ENCODE data around the gene WLS. TPM values are rescaled to one million over a fixed set of nuclear protein-coding genes. Genes with fewer than 3 reads are reported as not detected.

Gene WLS
- total RNA-seq, 2 experiments from 2014 or later: not detected

DNA sequence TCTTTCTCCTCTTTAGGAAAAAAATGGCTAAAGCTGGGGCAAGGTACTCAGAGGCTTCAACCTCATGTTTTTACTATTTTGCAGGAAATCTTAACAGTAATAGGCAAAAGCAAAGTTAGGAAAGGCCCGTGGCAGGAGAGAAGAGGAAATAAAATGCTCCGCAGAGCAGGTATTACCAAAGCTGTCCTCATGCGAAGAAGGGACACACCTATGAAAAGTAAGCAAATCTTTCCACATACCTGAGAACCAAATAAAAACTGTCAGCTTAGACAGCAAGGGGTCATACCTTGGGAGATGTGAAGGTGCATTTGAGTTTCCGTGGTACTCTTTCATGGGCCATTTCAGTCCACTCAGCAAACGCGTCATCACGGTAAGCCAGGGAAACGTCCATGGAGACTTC, 73.5 kb downstream of the WLS start:
- intact Hi-C loops (cut with DNase I, micrococcal nuclease): no loop called here
- no peaks in the 10 kb centered on the region for H3K36me3 Mint-ChIP-seq (ENCODE audit: low read depth)
- no peak for ATAC-seq
- CTCF ChIA-PET: no interaction called here
- H3K9me3 Mint-ChIP-seq (ENCODE audit: low read depth): no peaks in the 10 kb centered on the region
- no peak overlapping the region for H3K27ac Mint-ChIP-seq
- no peaks in the 10 kb centered on the region for H3K27me3 Mint-ChIP-seq
- no peaks in the 10 kb centered on the region for H3K4me1 Mint-ChIP-seq
- no peak overlapping the region for H3K4me3 Mint-ChIP-seq
- POLR2A ChIA-PET: no interaction called here
- no peak for DNase-seq

DNA sequence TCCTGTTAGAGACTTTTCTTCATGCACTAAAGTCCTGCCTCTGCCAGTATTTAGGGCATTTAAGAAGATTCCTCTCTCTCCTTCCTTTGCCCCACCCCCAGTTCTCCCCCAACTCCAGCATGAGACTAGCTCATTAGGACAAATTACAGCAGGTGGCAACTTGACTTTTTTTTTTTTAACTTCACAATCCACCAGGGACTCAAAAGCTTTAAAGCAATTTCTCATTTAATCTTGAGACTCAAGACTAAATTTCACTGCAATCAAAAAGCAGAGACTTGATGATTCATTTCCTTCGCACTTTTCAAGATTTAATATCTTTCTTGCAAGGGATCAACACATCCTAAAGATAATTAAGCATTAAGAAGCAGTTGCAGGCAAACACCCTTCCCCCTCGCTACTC, 74.9 kb downstream of the WLS start:
- H3K36me3 Mint-ChIP-seq (ENCODE audit: low read depth): no peaks in the 10 kb centered on the region
- ATAC-seq (no peak), DNase-seq (no peak)
- intact Hi-C loops (cut with DNase I, micrococcal nuclease): no loop called here
- H3K27ac Mint-ChIP-seq: no peak overlapping the region
- H3K4me1 Mint-ChIP-seq: no peaks in the 10 kb centered on the region
- POLR2A ChIA-PET: no interaction called here
- H3K27me3 Mint-ChIP-seq: no peaks in the 10 kb centered on the region
- H3K9me3 Mint-ChIP-seq (ENCODE audit: low read depth): no peaks in the 10 kb centered on the region
- CTCF ChIA-PET: no interaction called here
- H3K4me3 Mint-ChIP-seq: no peak overlapping the region

DNA sequence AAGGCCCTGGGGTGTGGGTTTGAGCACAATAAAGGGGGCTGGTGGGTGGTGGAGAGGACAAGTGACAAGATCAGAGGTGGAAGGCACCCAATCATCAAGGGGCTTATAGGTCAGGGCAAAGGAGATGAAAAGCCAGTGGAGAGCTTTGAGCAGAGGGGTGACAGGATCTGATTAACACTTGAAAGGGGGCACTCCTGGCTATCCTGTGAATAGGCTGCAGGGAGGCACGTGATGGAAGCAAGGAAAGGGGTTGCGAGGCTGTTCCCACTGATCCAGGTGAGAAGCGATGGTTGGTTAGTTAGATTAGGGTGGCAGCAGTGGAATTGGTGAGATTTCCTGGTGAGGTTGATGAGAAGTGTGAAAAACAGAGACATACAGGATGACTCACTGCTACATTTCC, 80.6 kb downstream of the WLS start:
- intact Hi-C loops (cut with DNase I, micrococcal nuclease): no loop called here
- ChIA-PET CTCF (no interaction called here), POLR2A (no interaction called here)
- ATAC-seq (no peak), DNase-seq (no peak)
- Mint-ChIP-seq H3K27ac (no peak overlapping the region), H3K9me3 (ENCODE audit: low read depth) (no peaks in the 10 kb centered on the region), H3K4me3 (no peak overlapping the region), H3K4me1 (no peaks in the 10 kb centered on the region), H3K36me3 (ENCODE audit: low read depth) (no peaks in the 10 kb centered on the region), H3K27me3 (no peaks in the 10 kb centered on the region)

DNA sequence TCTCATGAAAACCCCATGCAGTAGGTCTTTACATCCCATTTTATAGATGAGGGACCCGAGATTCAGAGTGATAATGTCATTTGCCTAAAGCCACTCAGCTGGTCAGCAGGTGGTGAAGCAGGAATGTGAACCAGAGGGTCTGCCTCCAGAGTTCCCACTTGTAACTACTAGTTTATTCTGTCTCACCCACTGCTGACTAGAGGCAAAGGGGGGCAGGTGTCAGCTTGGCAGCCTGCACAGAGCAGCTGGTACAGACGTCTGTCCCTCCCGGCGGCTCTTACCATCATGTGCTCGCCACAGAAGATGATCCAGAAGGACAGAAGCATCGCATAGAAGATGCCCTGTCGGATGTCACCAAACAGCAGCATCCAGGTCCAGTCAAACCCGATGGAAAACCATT, 82.4 kb downstream of the WLS start:
- CTCF ChIA-PET: interaction anchor here (0.6 kb wide), 1 partner anchor 82 kb away, joined by 3 read pairs; the partner anchor contains the start of gene WLS
- Mint-ChIP-seq H3K27me3 (peaks cover 2% of the 10 kb centered on the region), H3K27ac (no peak overlapping the region), H3K36me3 (ENCODE audit: low read depth) (no peaks in the 10 kb centered on the region), H3K9me3 (ENCODE audit: low read depth) (no peaks in the 10 kb centered on the region), H3K4me1 (no peaks in the 10 kb centered on the region), H3K4me3 (no peak overlapping the region)
- POLR2A ChIA-PET: no interaction called here
- no peak for DNase-seq
- intact Hi-C loops (cut with DNase I, micrococcal nuclease): no loop called here
- no peak for ATAC-seq

DNA sequence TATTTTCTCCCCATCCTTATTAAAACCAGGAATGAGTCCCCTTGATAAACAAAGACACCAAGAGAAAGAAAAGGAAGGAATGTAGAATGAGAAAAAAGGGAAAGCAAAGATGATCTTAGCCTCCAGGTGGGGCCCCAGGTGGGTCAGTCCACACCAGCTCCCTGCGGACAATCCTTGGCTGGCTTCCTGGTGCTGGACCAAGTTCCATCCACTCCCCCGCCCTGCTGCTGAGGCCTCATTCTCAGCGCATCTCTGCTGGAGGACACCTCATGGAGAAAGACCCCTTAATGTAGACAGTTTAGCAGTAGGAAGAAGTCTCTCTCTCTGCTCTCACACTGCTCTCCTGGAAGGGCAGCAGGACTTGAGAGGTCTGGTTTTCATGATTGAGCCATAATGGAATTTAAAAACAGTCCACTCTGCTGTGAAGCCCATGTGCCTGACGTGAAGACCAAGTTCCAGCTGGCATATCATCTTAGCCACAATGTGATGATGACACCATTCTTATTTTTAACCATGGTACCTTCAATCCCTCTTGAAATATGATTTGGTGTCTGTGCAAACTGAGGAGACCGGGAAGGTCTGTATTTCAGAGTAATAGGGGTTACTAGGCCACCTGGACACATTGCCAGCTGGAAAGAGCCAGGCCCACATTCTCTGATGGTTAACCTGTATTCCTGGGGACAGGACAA, 83.1 kb downstream of the WLS start:
- CTCF ChIA-PET: interaction anchor here (0.6 kb wide), 1 partner anchor 83 kb away, joined by 3 read pairs; the partner anchor contains the start of gene WLS
- H3K4me1 Mint-ChIP-seq: no peaks in the 10 kb centered on the region

DNA sequence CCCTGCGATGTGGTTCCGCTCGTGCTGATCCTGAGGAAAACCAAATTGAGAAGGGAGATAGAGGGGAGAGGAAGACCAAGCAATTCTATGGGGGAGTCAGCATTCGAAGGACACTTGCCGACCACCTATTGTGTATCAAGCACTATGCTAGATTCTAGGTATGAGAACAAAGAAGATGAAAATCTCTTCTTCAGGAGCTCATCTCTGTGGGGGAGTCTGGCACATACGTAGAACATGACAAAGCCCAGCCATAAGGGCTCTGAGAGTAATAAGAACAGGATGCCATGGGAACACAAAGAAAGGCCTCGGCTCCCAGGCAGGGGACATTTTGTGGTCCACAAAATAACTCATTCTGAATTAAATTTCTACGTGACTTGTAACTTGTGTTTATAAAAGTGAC, 83.7 kb downstream of the WLS start:
- Mint-ChIP-seq H3K36me3 (ENCODE audit: low read depth) (no peaks in the 10 kb centered on the region), H3K27me3 (peaks cover 2% of the 10 kb centered on the region), H3K27ac (no peak overlapping the region), H3K9me3 (ENCODE audit: low read depth) (no peaks in the 10 kb centered on the region), H3K4me3 (no peak overlapping the region), H3K4me1 (no peaks in the 10 kb centered on the region)
- ATAC-seq: no peak
- intact Hi-C loops (cut with DNase I, micrococcal nuclease): no loop called here
- ChIA-PET POLR2A (no interaction called here), CTCF (no interaction called here)
- DNase-seq: no peak

More for the DNA sequence above, 83.1 kb downstream of the WLS start:
- H3K27ac Mint-ChIP-seq: no peak overlapping the region
- H3K9me3 Mint-ChIP-seq (ENCODE audit: low read depth): no peaks in the 10 kb centered on the region
- ATAC-seq (no peak), DNase-seq (no peak)
- no peaks in the 10 kb centered on the region for H3K36me3 Mint-ChIP-seq (ENCODE audit: low read depth)
- intact Hi-C loops (cut with DNase I, micrococcal nuclease): no loop called here
- H3K27me3 Mint-ChIP-seq: peaks cover 2% of the 10 kb centered on the region
- H3K4me3 Mint-ChIP-seq: no peak overlapping the region
- POLR2A ChIA-PET: no interaction called here

DNA sequence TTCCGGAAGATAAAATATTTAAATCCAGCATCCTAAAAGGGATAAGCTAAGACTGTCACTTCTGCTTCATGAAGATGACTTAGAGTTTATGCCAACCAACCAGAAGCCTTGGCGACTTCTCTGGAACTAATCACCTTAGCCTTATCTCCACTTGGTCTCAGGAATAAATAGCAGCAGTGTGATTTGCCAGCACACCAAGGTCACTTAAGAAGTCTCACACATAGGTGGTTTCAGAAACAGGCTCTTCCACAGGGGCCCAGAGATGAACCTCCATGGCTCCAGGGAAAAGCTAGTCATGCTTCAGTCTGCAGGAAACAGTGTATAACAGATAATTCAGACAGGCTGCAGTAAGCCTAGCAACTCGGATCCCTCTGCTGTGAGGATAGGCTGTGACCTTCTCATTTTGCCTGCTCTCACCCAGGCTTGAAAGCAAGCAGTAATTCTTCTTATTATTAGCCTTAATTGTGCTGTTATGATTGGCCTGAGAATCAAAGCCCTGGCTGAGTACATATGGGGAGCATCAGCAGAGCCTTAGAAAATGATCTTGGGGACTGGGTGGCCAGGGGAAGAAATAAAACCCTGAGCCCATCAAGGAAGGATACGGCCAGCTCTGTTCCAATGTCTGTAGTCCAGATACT, 84.7 kb downstream of the WLS start:
- CTCF ChIA-PET: no interaction called here
- POLR2A ChIA-PET: no interaction called here
- H3K36me3 Mint-ChIP-seq (ENCODE audit: low read depth): no peaks in the 10 kb centered on the region

DNA sequence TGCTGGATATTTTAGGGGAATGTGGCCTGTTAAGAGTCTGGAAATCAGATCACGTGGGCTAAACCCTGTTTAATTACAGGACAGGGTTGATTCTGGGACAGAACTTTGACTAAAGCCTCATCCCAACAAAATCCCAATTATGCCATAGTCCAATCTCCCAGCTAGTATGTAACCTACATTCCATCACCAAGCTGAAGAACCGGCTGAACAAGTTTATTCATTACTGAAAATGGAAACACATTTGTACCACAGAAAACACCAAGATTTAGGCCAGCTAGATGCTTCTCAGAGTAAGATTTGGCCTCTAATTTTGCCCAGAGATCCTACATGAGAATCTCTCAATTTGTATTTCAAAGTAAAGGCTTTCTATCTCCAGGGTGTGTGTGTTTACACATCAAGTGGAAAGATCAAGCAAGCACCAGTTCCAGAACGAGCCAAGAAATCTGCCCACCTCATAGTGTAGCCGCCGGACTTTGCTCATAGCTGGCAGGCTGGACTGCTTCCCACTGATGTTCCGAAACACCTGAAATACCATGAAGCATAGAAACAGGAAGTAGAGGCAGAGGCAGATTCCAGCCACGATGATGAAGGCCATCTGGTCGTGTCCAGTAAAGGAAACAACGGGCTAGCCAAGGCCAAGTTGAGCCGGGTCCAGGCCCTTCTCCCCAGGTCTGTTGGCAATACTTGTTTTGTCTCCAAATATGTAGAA, 86.8 kb downstream of the WLS start:
- DNase-seq (no peak), ATAC-seq (no peak)
- no peaks in the 10 kb centered on the region for H3K36me3 Mint-ChIP-seq (ENCODE audit: low read depth)
- no peaks in the 10 kb centered on the region for H3K9me3 Mint-ChIP-seq (ENCODE audit: low read depth)
- peaks cover 3% of the 10 kb centered on the region for H3K27me3 Mint-ChIP-seq
- H3K4me1 Mint-ChIP-seq: no peaks in the 10 kb centered on the region
- no peak overlapping the region for H3K27ac Mint-ChIP-seq
- ChIA-PET POLR2A (no interaction called here), CTCF (no interaction called here)
- intact Hi-C loops (cut with DNase I, micrococcal nuclease): no loop called here
- H3K4me3 Mint-ChIP-seq: no peak overlapping the region

More for the DNA sequence above, 84.7 kb downstream of the WLS start:
- intact Hi-C loops (cut with DNase I, micrococcal nuclease): no loop called here
- no peak for ATAC-seq
- DNase-seq: no peak
- Mint-ChIP-seq H3K9me3 (ENCODE audit: low read depth) (no peaks in the 10 kb centered on the region), H3K4me3 (no peak overlapping the region), H3K27ac (no peak overlapping the region), H3K27me3 (peaks cover 2% of the 10 kb centered on the region), H3K4me1 (no peaks in the 10 kb centered on the region)

DNA sequence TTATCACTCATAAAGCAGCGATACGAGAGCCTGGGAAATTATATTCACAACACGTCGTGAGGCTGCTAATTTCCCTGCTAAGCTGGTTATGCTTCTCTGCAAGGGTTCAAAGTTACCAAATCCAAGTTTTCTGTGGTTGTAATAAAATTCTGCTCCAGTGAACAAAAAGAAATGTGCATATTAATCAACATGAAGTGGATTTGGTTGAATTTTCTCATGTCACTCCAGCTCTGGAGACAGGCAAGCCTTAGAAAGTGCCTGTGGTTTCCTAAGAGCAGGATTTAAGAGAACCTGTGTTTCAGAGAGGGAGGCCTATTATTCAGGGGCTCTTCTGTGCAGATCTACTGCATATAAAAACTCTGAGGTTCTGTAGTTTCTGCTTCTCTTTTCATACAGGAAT, 87.5 kb downstream of the WLS start:
- H3K4me3 Mint-ChIP-seq: no peak overlapping the region
- ATAC-seq: no peak
- no peak for DNase-seq
- ChIA-PET CTCF (no interaction called here), POLR2A (no interaction called here)
- H3K9me3 Mint-ChIP-seq (ENCODE audit: low read depth): no peaks in the 10 kb centered on the region
- peaks cover 3% of the 10 kb centered on the region for H3K27me3 Mint-ChIP-seq
- H3K4me1 Mint-ChIP-seq: no peaks in the 10 kb centered on the region
- intact Hi-C loops (cut with DNase I, micrococcal nuclease): no loop called here
- H3K36me3 Mint-ChIP-seq (ENCODE audit: low read depth): no peaks in the 10 kb centered on the region
- H3K27ac Mint-ChIP-seq: no peak overlapping the region

DNA sequence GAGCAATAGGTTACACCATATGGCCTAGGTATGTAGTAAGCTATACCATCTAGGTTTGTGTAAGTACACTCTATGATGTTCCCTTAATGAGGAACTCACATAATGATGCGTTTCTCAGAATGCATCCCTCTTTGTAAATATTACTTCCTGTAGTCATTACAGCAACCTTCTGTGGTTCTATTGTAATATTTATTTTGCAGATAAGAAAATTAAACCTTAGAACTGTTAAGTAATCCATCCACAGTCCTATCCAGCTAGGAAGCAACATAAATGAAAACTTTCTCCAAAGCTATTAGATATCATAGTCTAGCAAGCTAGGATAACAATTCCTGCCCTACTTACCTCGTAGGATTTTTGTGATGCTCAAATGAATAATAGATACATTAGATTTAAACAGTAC, 88.7 kb downstream of the WLS start:
- DNase-seq: no peak
- no peak for ATAC-seq
- no peaks in the 10 kb centered on the region for H3K36me3 Mint-ChIP-seq (ENCODE audit: low read depth)
- ChIA-PET CTCF (no interaction called here), POLR2A (no interaction called here)
- no peaks in the 10 kb centered on the region for H3K4me1 Mint-ChIP-seq
- H3K9me3 Mint-ChIP-seq (ENCODE audit: low read depth): no peaks in the 10 kb centered on the region
- no peak overlapping the region for H3K27ac Mint-ChIP-seq
- H3K27me3 Mint-ChIP-seq: peaks cover 3% of the 10 kb centered on the region
- intact Hi-C loops (cut with DNase I, micrococcal nuclease): no loop called here
- no peak overlapping the region for H3K4me3 Mint-ChIP-seq

DNA sequence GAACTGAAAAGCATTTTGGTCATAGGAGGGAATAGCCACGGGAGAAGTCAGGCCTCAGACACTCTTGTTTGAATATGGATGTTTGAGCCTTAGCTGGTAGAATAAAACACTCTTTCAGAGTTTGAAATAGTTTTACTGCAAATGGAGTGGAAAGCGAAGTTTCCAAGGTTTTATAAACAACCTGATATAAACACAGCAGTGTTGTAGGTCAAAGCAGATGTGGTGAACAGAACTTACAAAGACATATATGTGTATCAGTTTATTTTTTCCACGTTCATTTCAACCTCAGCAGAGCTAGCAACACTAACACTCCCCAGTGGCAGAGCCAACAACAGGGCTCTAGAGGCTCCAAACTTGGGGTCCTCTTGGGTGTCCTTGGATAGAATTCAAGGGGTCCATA, 89.9 kb downstream of the WLS start:
- CTCF ChIA-PET: interaction anchor here (1.5 kb wide), 1 partner anchor 25 kb away, joined by 4 read pairs; no protein-coding TSS in a partner anchor

DNA sequence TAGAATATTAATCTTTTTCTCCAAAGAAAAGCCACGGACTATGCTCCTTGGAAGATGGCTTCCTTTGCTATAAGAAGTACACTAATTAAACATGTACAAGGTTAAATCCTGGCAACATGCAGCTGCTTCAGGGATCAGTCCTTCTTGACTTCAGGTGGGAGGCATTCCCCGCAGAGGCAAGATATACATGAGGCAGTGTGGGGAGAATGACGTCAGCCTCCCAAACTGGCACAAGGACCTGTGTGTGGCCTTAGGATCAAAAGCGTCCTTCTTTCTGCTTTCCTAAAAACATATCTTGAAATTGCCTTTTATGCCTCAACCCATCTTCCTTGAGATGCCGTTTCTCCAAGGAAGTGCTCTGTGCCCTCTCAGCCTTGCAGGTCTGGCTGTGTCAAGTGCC, 90.3 kb downstream of the WLS start:
- POLR2A ChIA-PET: no interaction called here
- Mint-ChIP-seq H3K36me3 (ENCODE audit: low read depth) (no peaks in the 10 kb centered on the region), H3K27ac (no peak overlapping the region), H3K27me3 (peaks cover 3% of the 10 kb centered on the region), H3K9me3 (ENCODE audit: low read depth) (no peaks in the 10 kb centered on the region), H3K4me1 (no peaks in the 10 kb centered on the region), H3K4me3 (no peak overlapping the region)
- intact Hi-C loops (cut with DNase I, micrococcal nuclease): no loop called here
- CTCF ChIA-PET: interaction anchor here (0.6 to 1.5 kb wide), 3 partner anchors 22 to 59 kb away, joined by 3 to 4 read pairs (median 3); no protein-coding TSS in a partner anchor
- no peak for DNase-seq
- no peak for ATAC-seq

More for the DNA sequence above, 89.9 kb downstream of the WLS start:
- ATAC-seq (no peak), DNase-seq (no peak)
- Mint-ChIP-seq H3K27me3 (peaks cover 3% of the 10 kb centered on the region), H3K27ac (no peak overlapping the region), H3K4me1 (no peaks in the 10 kb centered on the region), H3K9me3 (ENCODE audit: low read depth) (no peaks in the 10 kb centered on the region), H3K4me3 (no peak overlapping the region), H3K36me3 (ENCODE audit: low read depth) (no peaks in the 10 kb centered on the region)
- POLR2A ChIA-PET: no interaction called here
- intact Hi-C loops (cut with DNase I, micrococcal nuclease): no loop called here

All from activated CD4-positive, alpha-beta T cell treated with anti-CD3 and anti-CD28 coated beads for 36 hours (primary cell).